ENCODE measurements around the gene GRIK3. TPM values are rescaled to one million over a fixed set of nuclear protein-coding genes. Genes with fewer than 3 reads are reported as not detected.

GRIK3 gene
- total RNA-seq, 2 donors from 2014 or later = 0.30 to 0.55 TPM

- H3K27ac ChIP-seq = no peak overlapping the region
- H3K27me3 ChIP-seq = no peaks in the 10 kb centered on the region
- no peak overlapping the region for H3K4me3 ChIP-seq
Measured at GRCh38 chr1:36804669-36805314, 229.5 kb downstream of the GRIK3 start.

GRCh38 chr1:36803868-36804570 is 230.3 kb downstream of the GRIK3 start:
- Histone ChIP-seq H3K4me3 (no peak overlapping the region), H3K4me1 (no peaks in the 10 kb centered on the region), H3K27me3 (no peaks in the 10 kb centered on the region), H3K9me3 (no peaks in the 10 kb centered on the region), H3K27ac (no peak overlapping the region), H3K36me3 (no peaks in the 10 kb centered on the region)
- DNase-seq (ENCODE audit: low spot score) = no peak
- no peak for TF ChIP-seq CTCF (IDR thresholded peaks at IDR 0.05)

More at GRCh38 chr1:36804669-36805314, 229.5 kb downstream of the GRIK3 start:
- H3K36me3 ChIP-seq = no peaks in the 10 kb centered on the region
- H3K9me3 ChIP-seq = no peaks in the 10 kb centered on the region
- no peaks in the 10 kb centered on the region for H3K4me1 ChIP-seq
- no peak for DNase-seq (ENCODE audit: low spot score)
- no peak for TF ChIP-seq CTCF (IDR thresholded peaks at IDR 0.05)

GRCh38 chr1:36802018-36802417 is 232.3 kb downstream of the GRIK3 start:
- H3K4me1 ChIP-seq = no peaks in the 10 kb centered on the region
- H3K9me3 ChIP-seq = no peaks in the 10 kb centered on the region
- H3K36me3 ChIP-seq = no peaks in the 10 kb centered on the region
- no peak overlapping the region for H3K27ac ChIP-seq
- H3K4me3 ChIP-seq = no peak overlapping the region
- DNase-seq (ENCODE audit: low spot score) = no peak
- H3K27me3 ChIP-seq = no peaks in the 10 kb centered on the region
- no peak for TF ChIP-seq CTCF (IDR thresholded peaks at IDR 0.05)

- Histone ChIP-seq H3K36me3 (no peaks in the 10 kb centered on the region), H3K4me3 (no peak overlapping the region), H3K27me3 (no peaks in the 10 kb centered on the region), H3K4me1 (no peaks in the 10 kb centered on the region), H3K27ac (no peak overlapping the region), H3K9me3 (no peaks in the 10 kb centered on the region)
- no peak for TF ChIP-seq CTCF (IDR thresholded peaks at IDR 0.05)
- no peak for DNase-seq (ENCODE audit: low spot score)
Measured at GRCh38 chr1:36797761-36798160, 236.6 kb downstream of the GRIK3 start.

GRCh38 chr1:36796733-36797132 is 237.6 kb downstream of the GRIK3 start:
- H3K36me3 ChIP-seq = no peaks in the 10 kb centered on the region
- H3K4me1 ChIP-seq = no peaks in the 10 kb centered on the region
- DNase-seq (ENCODE audit: low spot score) = no peak
- no peak overlapping the region for H3K4me3 ChIP-seq
- no peak overlapping the region for H3K27ac ChIP-seq
- TF ChIP-seq CTCF (IDR thresholded peaks at IDR 0.05) = no peak
- H3K9me3 ChIP-seq = no peaks in the 10 kb centered on the region
- H3K27me3 ChIP-seq = no peaks in the 10 kb centered on the region
